ENCODE data around the gene GCN1. TPM values are rescaled to one million over a fixed set of nuclear protein-coding genes. Genes with fewer than 3 reads are reported as not detected.

Gene GCN1
- total and polyA plus RNA-seq, 2 of the 8 experiments (the other 6 are each of a cell fraction or from before 2014, with no cell fraction given) = 61.4 to 133 TPM

DNA sequence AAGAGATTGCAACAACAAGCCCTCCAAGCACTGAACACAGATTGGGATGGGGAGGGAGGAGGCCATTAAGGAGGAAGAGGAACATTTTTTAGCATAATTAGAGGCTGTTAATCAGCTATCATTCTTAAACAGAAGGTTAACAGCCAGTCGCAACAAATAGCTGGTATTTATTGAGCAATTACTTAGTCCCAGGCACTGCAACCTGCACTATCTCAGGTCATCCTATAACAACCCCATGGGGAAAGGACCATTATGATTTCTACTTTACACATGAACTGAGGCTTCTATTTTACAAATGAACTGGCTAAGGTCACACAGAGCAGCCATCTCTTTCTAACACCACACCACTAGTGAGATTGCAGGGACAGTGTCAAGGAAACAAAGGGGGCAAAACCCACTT is 88.4 kb downstream of the GCN1 start:
- Histone ChIP-seq H3K27ac (ENCODE audit: low read depth, low read length) (no peak overlapping the region), H2BK12ac (ENCODE audit: low read depth, low read length) (no peak overlapping the region), H2AFZ (ENCODE audit: low read length) (no peak overlapping the region), H2BK15ac (ENCODE audit: low read length) (no peak overlapping the region), H3K9ac (replicated peaks in 1 of 4; ENCODE audit: extremely low read depth in 1 of 4, low read depth in 3 of 4, low read length in 3 of 4) (no peak overlapping the region), H2BK20ac (ENCODE audit: low read length) (no peak overlapping the region), H4K8ac (ENCODE audit: extremely low read depth, insufficient read depth, low read length) (no peak overlapping the region), H3K36me3 (ENCODE audit: control insufficient read depth in 2 of 4, insufficient read depth in 4 of 4, low read length in 3 of 4) (peaks cover 0 to 7% (median 1%) of the 10 kb centered on the region in 4 experiments; a peak in 3 of 8 replicates), H3K9me3 (ENCODE audit: insufficient read depth in 2 of 2, low read depth in 1 of 2, low read length in 1 of 2) (no peaks in the 10 kb centered on the region), H3K23ac (ENCODE audit: insufficient read length) (no peak overlapping the region), H3K23me2 (ENCODE audit: low read depth, low read length) (no peaks in the 10 kb centered on the region), H2AK5ac (ENCODE audit: low read depth, low read length) (no peak overlapping the region), H3K14ac (ENCODE audit: insufficient read length) (no peak overlapping the region), H4K5ac (ENCODE audit: insufficient read length, low read depth, low read length) (no peak overlapping the region), H4K91ac (replicated peaks; ENCODE audit: insufficient read length, low read length) (no peak overlapping the region), H3K79me2 (ENCODE audit: control insufficient read depth in 1 of 2, insufficient read depth in 2 of 2, low read length in 2 of 2) (peaks cover 0 to 68% of the 10 kb centered on the region in 2 experiments; a peak in 3 of 4 replicates), H3K27me3 (replicated peaks in 1 of 4; ENCODE audit: control insufficient read depth in 3 of 4, extremely low read depth in 1 of 4, insufficient read depth in 3 of 4, low read length in 3 of 4) (no peaks in the 10 kb centered on the region), H3K4me2 (ENCODE audit: insufficient read depth in 1 of 2, low read depth in 2 of 2, low read length in 2 of 2) (0 out of 4 replicates have a peak overlapping the region, but pooled peaks have one; percentile 3 to 30), H4K20me1 (replicated peaks in 1 of 2; ENCODE audit: control insufficient read depth in 1 of 2, insufficient read depth in 2 of 2, low read length in 2 of 2) (peaks cover 3 to 12% of the 10 kb centered on the region in 2 experiments), H2BK5ac (ENCODE audit: low read depth, low read length) (no peak overlapping the region), H3K56ac (replicated peaks; ENCODE audit: insufficient read length, low read depth, low read length) (no peak overlapping the region), H3K4me1 (replicated peaks in 1 of 4; ENCODE audit: control insufficient read depth in 3 of 4, insufficient read depth in 4 of 4, low read length in 3 of 4) (peaks cover 4 to 21% (median 12%) of the 10 kb centered on the region in 4 experiments), H3K18ac (ENCODE audit: extremely low read depth, low read length) (no peak overlapping the region), H2BK120ac (replicated peaks; ENCODE audit: low read depth, low read length) (no peak overlapping the region), H3K4me3 (ENCODE audit: extremely low read depth in 1 of 4, insufficient read depth in 2 of 4, low read depth in 3 of 4, low read length in 4 of 4) (no peak overlapping the region), H3K4ac (replicated peaks; ENCODE audit: insufficient read length, low read depth, low read length) (no peak overlapping the region), H3K79me1 (ENCODE audit: low read depth, low read length) (peaks cover 4% of the 10 kb centered on the region; the same call in 1 of the 2 replicates)
- ChIA-PET CTCF (ENCODE audit: partially characterized antibody) (no interaction called here), POLR2A (ENCODE audit: partially characterized antibody) (interaction anchor here (0.6 to 2.3 kb wide), 6 partner anchors 9 to 949 kb away, joined by 3 to 10 read pairs (median 6); partner anchors contain the start of gene RAB35)
- no peak for FAIRE-seq
- WGBS, 2 experiments (ENCODE audit: extremely low coverage in 1 of 2, insufficient coverage in 1 of 2, insufficient read length in 1 of 2, insufficient replicate concordance in 2 of 2, low coverage in 1 of 2, low lambda C conversion rate in 2 of 2, missing lambda C conversion rate in 1 of 2) = 100% methylated on average over 1 of the region's 1 CpG; no CpG with 5 or more reads in 1 of the 2 experiments
- DNase-seq (ENCODE audit: low read depth in 1 of 2, low spot score in 2 of 2) = no peak
- TF ChIP-seq USF2 (IDR thresholded peaks at IDR 0.05; ENCODE audit: low read length) = no peak
- no peak for TF ChIP-seq EZH2 (IDR thresholded peaks at IDR 0.05; ENCODE audit: low read depth, low read length, severe bottlenecking)
- TF ChIP-seq CEBPB (IDR thresholded peaks at IDR 0.05; ENCODE audit: low read depth, low read length) = no peak

Data from H1 (cell line).